K562 (cell line): ENCODE measurements around the gene KYAT1. TPM values are rescaled to one million over a fixed set of nuclear protein-coding genes. Genes with fewer than 3 reads are reported as not detected.

ENCODE experiments used
- CHD1 ChIP-seq: fragments of 200-600 bp; sonication (generic); IDR thresholded peaks from one replicate; pipeline ENCODE4 v1.6.1; 2012; ENCODE audit warnings: mild to moderate bottlenecking, moderate library complexity, low read length, inconsistent platforms
- HOXB6 ChIP-seq: fragments of 250-450 bp; sonication (Bioruptor Pico); IDR thresholded peaks from 2 replicates; pipeline ENCODE4 v1.5.1; 2022; ENCODE audit warnings: mild to moderate bottlenecking, borderline replicate concordance
- KLF1 ChIP-seq: fragments of 450-650 bp; IDR thresholded peaks from 2 replicates; pipeline ENCODE4 v1.6.1; 2016; ENCODE audit warnings: missing genetic modification characterization, missing compliant biosample characterization
- NR2C1 ChIP-seq, 2 experiments: fragments of 450-650 bp; IDR thresholded peaks; 2 replicates each; pipeline ENCODE4 v1.6.1; 2017; ENCODE audit warnings: mild to moderate bottlenecking in 2 of 2, antibody characterized with exemption in 1 of 2, inconsistent platforms in 1 of 2, missing compliant biosample characterization in 1 of 2, missing genetic modification characterization in 1 of 2
- U2AF1 ChIP-seq: fragments of 200-400 bp; formaldehyde crosslinking; optimal IDR thresholded peaks from 2 replicates; pipeline ENCODE3; 2017; ENCODE audit warnings: mild to moderate bottlenecking, low read depth, low read length, moderate library complexity
- ZNF354B ChIP-seq: fragments of 250-450 bp; sonication (Bioruptor Pico); IDR thresholded peaks from 2 replicates; pipeline ENCODE4 v1.4.0; 2020
- ZNF431 ChIP-seq: sonication (generic); formaldehyde crosslinking; IDR thresholded peaks from 2 replicates; pipeline ENCODE4 v1.8.0; 2022; ENCODE audit warnings: mild to moderate bottlenecking, missing genetic modification reagents
- ZNF707 ChIP-seq: fragments of 250-450 bp; sonication (Bioruptor Pico); conservative IDR thresholded peaks from 2 replicates; pipeline ENCODE4 v1.8.0; 2022; ENCODE audit warnings: inconsistent platforms, mild to moderate bottlenecking, moderate library complexity
- ZSCAN29 ChIP-seq: fragments of 450-650 bp; IDR thresholded peaks from 2 replicates; pipeline ENCODE4 v1.6.1; 2017
- polyA plus RNA-seq, 8 experiments: library from polyadenylated mRNA; depleted of rRNA in 4 of 8; stranded (reverse) in 5 of 8; unstranded in 3 of 8; fragments of >200 nt; fragmentation: Nextera tagmentation in 2 of 8; fragmentation: Illumina TruSeq in 1 of 8; extraction: Ambion mirVana in 2 of 8; extraction: Trizol in 1 of 8; gene quantifications; 2 replicates each; pipeline versions ENCODE4 v1.2.1 to v1.2.3, GENCODE V29; 2011 to 2014; ENCODE audit warnings: inconsistent platforms in 1 of 8, missing spikeins in 1 of 8
- total RNA-seq, 7 experiments: library from RNA; depleted of rRNA in 6 of 7; stranded (reverse); fragments of >200 nt in 6 of 7; fragmentation: Illumina TruSeq in 2 of 7; extraction: Trizol in 2 of 7; gene quantifications; 2 replicates each; pipeline versions ENCODE4 v1.2.1 to v1.2.3, GENCODE V29; 2011 to 2021; ENCODE audit warnings: low replicate concordance in 1 of 7
- TF ChIP-seq, protein P1 (sequence below): fragments of 450-650 bp; IDR thresholded peaks from 2 replicates; pipeline ENCODE4 v1.6.1; 2018; ENCODE audit not compliant: partially characterized antibody
- TF ChIP-seq, protein P2 (sequence below): IDR thresholded peaks from 2 replicates; pipeline ENCODE4 v1.6.1; 2016; ENCODE audit warnings: missing genetic modification characterization, missing compliant biosample characterization
- TF ChIP-seq, protein P3 (sequence below): fragments of 450-650 bp; IDR thresholded peaks from 2 replicates; pipeline ENCODE4 v1.6.1; 2016
- TF ChIP-seq, protein P4 (sequence below): IDR thresholded peaks from 2 replicates; pipeline ENCODE4 v1.6.1; 2012; ENCODE audit warnings: low read depth, low read length, improper control_type of control experiment, borderline replicate concordance
- TF ChIP-seq, protein P5 (sequence below): fragments of 450-650 bp; IDR thresholded peaks from 2 replicates; pipeline ENCODE4 v1.6.1; 2017; ENCODE audit warnings: antibody characterized with exemption
- TF ChIP-seq, protein P6 (sequence below), 2 experiments: fragments of 200-800 bp in 1 of 2; sonication (Bioruptor generic) in 1 of 2; sonication (generic) in 1 of 2; formaldehyde crosslinking in 1 of 2; IDR thresholded peaks in 1 of 2; conservative IDR thresholded peaks in 1 of 2; 2 replicates each; pipeline versions ENCODE4 v1.5.0 to v1.6.1; 2016 to 2020; ENCODE audit warnings: missing compliant biosample characterization in 1 of 2, missing genetic modification characterization in 1 of 2, missing genetic modification reagents in 1 of 2

KYAT1 gene
- total and polyA plus RNA-seq, 9 of the 15 experiments (the other 6 are each of a cell fraction or from before 2014, with no cell fraction given): 6.4 to 16.8 (median 11.1) TPM

DNA sequence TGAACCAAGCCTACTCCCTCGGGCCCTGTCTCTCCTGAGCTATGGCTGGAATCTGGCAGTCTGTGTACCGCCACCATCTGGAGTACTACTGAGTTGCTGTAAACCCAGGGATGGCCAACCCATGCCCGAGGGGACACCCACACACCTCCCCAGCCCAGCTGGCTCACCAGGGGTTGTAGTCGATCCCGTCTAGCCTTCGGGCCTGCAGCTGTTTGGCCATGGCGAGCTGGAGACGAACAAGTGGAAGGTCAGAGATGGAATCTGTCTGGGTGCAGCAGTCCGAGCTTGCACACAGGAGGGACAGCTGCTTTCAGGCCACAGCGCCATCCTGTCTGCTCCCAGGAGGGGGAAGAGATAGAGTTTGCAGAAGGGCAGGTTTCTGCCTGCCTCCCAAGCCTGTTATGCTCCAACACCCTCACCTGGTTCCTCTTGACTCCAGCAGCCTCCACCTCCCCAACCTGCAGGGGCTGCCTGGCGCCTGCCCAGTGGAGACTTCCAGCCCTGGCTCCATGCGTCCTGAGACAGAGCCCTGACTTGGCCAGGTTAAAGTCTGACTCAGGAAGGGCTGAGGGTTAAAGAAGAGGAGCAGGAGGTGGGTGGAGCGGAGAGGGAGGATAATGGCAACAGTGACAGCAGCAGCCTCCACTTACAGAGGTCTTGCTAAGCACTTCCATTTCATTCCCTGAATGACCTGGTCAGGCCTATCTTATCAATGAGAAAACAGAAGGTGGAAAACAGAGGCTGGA lies 36.4 kb downstream of the KYAT1 start (continued):
- TF ChIP-seq ZNF707 (CRISPR knock-in tag) (no peak), ZNF354B (no peak), KLF1 (tag) (no peak), U2AF1 (no peak), ZSCAN29 (no peak), CHD1 (no peak), HOXB6 (CRISPR knock-in tag) (no peak), ZNF431 (CRISPR knock-in tag) (no peak), NR2C1 (IDR thresholded peaks at IDR 0.05) (no peak), NR2C1 (tag; IDR thresholded peaks at IDR 0.05) (no peak)
- TF ChIP-seq, protein P1, sequence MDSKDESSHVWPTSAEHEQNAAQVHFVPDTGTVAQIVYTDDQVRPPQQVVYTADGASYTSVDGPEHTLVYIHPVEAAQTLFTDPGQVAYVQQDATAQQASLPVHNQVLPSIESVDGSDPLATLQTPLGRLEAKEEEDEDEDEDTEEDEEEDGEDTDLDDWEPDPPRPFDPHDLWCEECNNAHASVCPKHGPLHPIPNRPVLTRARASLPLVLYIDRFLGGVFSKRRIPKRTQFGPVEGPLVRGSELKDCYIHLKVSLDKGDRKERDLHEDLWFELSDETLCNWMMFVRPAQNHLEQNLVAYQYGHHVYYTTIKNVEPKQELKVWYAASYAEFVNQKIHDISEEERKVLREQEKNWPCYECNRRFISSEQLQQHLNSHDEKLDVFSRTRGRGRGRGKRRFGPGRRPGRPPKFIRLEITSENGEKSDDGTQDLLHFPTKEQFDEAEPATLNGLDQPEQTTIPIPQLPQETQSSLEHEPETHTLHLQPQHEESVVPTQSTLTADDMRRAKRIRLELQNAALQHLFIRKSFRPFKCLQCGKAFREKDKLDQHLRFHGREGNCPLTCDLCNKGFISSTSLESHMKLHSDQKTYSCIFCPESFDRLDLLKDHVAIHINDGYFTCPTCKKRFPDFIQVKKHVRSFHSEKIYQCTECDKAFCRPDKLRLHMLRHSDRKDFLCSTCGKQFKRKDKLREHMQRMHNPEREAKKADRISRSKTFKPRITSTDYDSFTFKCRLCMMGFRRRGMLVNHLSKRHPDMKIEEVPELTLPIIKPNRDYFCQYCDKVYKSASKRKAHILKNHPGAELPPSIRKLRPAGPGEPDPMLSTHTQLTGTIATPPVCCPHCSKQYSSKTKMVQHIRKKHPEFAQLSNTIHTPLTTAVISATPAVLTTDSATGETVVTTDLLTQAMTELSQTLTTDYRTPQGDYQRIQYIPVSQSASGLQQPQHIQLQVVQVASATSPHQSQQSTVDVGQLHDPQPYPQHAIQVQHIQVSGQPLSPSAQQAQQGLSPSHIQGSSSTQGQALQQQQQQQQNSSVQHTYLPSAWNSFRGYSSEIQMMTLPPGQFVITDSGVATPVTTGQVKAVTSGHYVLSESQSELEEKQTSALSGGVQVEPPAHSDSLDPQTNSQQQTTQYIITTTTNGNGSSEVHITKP: peak; percentile 40
- TF ChIP-seq, protein P2, sequence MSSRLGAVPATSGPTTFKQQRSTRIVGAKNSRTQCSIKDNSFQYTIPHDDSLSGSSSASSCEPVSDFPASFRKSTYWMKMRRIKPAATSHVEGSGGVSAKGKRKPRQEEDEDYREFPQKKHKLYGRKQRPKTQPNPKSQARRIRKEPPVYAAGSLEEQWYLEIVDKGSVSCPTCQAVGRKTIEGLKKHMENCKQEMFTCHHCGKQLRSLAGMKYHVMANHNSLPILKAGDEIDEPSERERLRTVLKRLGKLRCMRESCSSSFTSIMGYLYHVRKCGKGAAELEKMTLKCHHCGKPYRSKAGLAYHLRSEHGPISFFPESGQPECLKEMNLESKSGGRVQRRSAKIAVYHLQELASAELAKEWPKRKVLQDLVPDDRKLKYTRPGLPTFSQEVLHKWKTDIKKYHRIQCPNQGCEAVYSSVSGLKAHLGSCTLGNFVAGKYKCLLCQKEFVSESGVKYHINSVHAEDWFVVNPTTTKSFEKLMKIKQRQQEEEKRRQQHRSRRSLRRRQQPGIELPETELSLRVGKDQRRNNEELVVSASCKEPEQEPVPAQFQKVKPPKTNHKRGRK: no peak
- TF ChIP-seq, protein P3, sequence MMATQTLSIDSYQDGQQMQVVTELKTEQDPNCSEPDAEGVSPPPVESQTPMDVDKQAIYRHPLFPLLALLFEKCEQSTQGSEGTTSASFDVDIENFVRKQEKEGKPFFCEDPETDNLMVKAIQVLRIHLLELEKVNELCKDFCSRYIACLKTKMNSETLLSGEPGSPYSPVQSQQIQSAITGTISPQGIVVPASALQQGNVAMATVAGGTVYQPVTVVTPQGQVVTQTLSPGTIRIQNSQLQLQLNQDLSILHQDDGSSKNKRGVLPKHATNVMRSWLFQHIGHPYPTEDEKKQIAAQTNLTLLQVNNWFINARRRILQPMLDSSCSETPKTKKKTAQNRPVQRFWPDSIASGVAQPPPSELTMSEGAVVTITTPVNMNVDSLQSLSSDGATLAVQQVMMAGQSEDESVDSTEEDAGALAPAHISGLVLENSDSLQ: peak; percentile 84
- TF ChIP-seq, protein P4, sequence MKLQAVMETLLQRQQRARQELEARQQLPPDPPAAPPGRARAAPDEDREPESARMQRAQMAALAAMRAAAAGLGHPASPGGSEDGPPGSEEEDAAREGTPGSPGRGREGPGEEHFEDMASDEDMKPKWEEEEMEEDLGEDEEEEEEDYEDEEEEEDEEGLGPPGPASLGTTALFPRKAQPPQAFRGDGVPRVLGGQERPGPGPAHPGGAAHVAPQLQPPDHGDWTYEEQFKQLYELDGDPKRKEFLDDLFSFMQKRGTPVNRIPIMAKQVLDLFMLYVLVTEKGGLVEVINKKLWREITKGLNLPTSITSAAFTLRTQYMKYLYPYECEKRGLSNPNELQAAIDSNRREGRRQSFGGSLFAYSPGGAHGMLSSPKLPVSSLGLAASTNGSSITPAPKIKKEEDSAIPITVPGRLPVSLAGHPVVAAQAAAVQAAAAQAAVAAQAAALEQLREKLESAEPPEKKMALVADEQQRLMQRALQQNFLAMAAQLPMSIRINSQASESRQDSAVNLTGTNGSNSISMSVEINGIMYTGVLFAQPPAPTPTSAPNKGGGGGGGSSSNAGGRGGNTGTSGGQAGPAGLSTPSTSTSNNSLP: no peak
- TF ChIP-seq, protein P5, sequence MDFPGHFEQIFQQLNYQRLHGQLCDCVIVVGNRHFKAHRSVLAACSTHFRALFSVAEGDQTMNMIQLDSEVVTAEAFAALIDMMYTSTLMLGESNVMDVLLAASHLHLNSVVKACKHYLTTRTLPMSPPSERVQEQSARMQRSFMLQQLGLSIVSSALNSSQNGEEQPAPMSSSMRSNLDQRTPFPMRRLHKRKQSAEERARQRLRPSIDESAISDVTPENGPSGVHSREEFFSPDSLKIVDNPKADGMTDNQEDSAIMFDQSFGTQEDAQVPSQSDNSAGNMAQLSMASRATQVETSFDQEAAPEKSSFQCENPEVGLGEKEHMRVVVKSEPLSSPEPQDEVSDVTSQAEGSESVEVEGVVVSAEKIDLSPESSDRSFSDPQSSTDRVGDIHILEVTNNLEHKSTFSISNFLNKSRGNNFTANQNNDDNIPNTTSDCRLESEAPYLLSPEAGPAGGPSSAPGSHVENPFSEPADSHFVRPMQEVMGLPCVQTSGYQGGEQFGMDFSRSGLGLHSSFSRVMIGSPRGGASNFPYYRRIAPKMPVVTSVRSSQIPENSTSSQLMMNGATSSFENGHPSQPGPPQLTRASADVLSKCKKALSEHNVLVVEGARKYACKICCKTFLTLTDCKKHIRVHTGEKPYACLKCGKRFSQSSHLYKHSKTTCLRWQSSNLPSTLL: no peak
- TF ChIP-seq, protein P6, sequence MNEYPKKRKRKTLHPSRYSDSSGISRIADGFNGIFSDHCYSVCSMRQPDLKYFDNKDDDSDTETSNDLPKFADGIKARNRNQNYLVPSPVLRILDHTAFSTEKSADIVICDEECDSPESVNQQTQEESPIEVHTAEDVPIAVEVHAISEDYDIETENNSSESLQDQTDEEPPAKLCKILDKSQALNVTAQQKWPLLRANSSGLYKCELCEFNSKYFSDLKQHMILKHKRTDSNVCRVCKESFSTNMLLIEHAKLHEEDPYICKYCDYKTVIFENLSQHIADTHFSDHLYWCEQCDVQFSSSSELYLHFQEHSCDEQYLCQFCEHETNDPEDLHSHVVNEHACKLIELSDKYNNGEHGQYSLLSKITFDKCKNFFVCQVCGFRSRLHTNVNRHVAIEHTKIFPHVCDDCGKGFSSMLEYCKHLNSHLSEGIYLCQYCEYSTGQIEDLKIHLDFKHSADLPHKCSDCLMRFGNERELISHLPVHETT (CRISPR knock-in tag; conservative IDR thresholded peaks at IDR 0.05 in 1 of 2, IDR thresholded peaks at IDR 0.05 in 1 of 2): no peak
